ENCODE results near the gene THEMIS. TPM values are rescaled to one million over a fixed set of nuclear protein-coding genes. Genes with fewer than 3 reads are reported as not detected.

The THEMIS gene
- polyA plus RNA-seq, 1 donor from 2014 or later: not detected

DNA sequence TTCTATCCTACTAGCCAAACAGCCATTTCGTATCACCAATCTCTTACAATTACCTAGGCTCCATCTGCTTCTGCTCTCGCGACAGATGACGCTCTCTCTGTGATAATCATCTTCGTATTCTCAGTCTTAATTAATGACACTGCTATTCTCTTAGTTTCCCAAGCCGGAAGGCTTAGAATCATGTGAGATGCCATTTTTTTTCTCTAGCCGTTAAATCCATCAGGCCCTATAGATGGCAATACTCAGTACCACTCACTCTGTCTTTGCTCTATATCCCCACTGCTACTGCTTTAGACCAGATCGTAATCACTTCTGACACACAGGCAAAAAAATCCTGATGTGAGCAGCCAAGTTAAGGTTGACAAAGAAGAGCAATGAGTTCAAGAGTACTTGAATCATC is 2.1 kb upstream of the THEMIS start:
- TF ChIP-seq MXI1 (conservative IDR thresholded peaks at IDR 0.05; ENCODE audit: poor library complexity, severe bottlenecking) (no peak), RAD21 (conservative IDR thresholded peaks at IDR 0.05) (no peak), POLR2AphosphoS5 (IDR thresholded peaks at IDR 0.05) (no peak), EP300 (conservative IDR thresholded peaks at IDR 0.05; ENCODE audit: poor library complexity, severe bottlenecking) (no peak), SMC3 (conservative IDR thresholded peaks at IDR 0.05; ENCODE audit: poor library complexity) (no peak), EZH2 (IDR thresholded peaks at IDR 0.05; ENCODE audit: borderline replicate concordance, insufficient read depth, low read length, poor library complexity, severe bottlenecking) (no peak), TAF1 (IDR thresholded peaks at IDR 0.05; ENCODE audit: low read depth) (no peak)
- TF ChIP-seq, protein P1, sequence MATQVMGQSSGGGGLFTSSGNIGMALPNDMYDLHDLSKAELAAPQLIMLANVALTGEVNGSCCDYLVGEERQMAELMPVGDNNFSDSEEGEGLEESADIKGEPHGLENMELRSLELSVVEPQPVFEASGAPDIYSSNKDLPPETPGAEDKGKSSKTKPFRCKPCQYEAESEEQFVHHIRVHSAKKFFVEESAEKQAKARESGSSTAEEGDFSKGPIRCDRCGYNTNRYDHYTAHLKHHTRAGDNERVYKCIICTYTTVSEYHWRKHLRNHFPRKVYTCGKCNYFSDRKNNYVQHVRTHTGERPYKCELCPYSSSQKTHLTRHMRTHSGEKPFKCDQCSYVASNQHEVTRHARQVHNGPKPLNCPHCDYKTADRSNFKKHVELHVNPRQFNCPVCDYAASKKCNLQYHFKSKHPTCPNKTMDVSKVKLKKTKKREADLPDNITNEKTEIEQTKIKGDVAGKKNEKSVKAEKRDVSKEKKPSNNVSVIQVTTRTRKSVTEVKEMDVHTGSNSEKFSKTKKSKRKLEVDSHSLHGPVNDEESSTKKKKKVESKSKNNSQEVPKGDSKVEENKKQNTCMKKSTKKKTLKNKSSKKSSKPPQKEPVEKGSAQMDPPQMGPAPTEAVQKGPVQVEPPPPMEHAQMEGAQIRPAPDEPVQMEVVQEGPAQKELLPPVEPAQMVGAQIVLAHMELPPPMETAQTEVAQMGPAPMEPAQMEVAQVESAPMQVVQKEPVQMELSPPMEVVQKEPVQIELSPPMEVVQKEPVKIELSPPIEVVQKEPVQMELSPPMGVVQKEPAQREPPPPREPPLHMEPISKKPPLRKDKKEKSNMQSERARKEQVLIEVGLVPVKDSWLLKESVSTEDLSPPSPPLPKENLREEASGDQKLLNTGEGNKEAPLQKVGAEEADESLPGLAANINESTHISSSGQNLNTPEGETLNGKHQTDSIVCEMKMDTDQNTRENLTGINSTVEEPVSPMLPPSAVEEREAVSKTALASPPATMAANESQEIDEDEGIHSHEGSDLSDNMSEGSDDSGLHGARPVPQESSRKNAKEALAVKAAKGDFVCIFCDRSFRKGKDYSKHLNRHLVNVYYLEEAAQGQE (IDR thresholded peaks at IDR 0.05; ENCODE audit: borderline replicate concordance): no peak
- H3F3A ChIP-seq (ENCODE audit: insufficient read depth, low read length, poor library complexity, severe bottlenecking): no peaks in the 10 kb centered on the region
- H3K9me2 ChIP-seq (ENCODE audit: insufficient read depth, low read length): no peaks in the 10 kb centered on the region
- H3K27me3 ChIP-seq (ENCODE audit: insufficient read depth, low read depth, low read length): no peaks in the 10 kb centered on the region
- H2AFZ ChIP-seq (ENCODE audit: low read depth, low read length): no peak overlapping the region
- no peaks in the 10 kb centered on the region for H3K9me3 ChIP-seq (ENCODE audit: low read length)
- H3K9ac ChIP-seq (ENCODE audit: low read length): no peak overlapping the region
- no peak overlapping the region for H3K4me3 ChIP-seq (ENCODE audit: low read length)
- H3K36me3 ChIP-seq (ENCODE audit: insufficient read depth, low read length): no peaks in the 10 kb centered on the region
- H3K4me2 ChIP-seq (ENCODE audit: low read length): no peak overlapping the region
- no peaks in the 10 kb centered on the region for H3K79me2 ChIP-seq (replicated peaks; ENCODE audit: insufficient read depth, low read length)
- H4K20me1 ChIP-seq (ENCODE audit: insufficient read depth): no peaks in the 10 kb centered on the region
- H3K27ac ChIP-seq (ENCODE audit: low read length): no peak overlapping the region

DNA sequence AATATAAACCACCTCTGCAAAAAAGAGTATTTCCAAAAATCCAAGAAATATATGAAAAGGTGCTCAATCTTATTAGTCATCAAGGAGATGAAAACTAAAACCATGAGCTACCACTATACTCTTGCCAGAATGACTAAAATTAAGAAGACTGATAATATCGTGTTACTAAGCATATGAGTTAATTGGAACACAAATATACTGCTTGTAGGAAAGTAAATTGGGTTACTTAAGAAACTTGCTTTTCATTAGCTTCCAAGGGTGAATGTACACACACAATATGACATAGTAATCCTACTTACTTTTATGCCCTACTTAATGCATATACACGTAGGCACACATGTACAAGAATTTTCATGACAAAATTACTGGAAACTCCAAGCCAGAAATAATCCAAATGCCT is 3.4 kb downstream of the THEMIS start:
- H3K4me2 ChIP-seq (ENCODE audit: low read length): no peak overlapping the region

More for the DNA sequence above, 3.4 kb downstream of the THEMIS start:
- Histone ChIP-seq H3K27ac (ENCODE audit: low read length) (no peak overlapping the region), H2AFZ (ENCODE audit: low read depth, low read length) (no peak overlapping the region), H4K20me1 (ENCODE audit: insufficient read depth) (no peaks in the 10 kb centered on the region), H3K9me3 (ENCODE audit: low read length) (no peaks in the 10 kb centered on the region), H3K36me3 (ENCODE audit: insufficient read depth, low read length) (no peaks in the 10 kb centered on the region), H3F3A (ENCODE audit: insufficient read depth, low read length, poor library complexity, severe bottlenecking) (no peaks in the 10 kb centered on the region), H3K79me2 (replicated peaks; ENCODE audit: insufficient read depth, low read length) (no peaks in the 10 kb centered on the region), H3K9me2 (ENCODE audit: insufficient read depth, low read length) (no peaks in the 10 kb centered on the region), H3K4me3 (ENCODE audit: low read length) (no peak overlapping the region), H3K9ac (ENCODE audit: low read length) (no peak overlapping the region), H3K27me3 (ENCODE audit: insufficient read depth, low read depth, low read length) (no peaks in the 10 kb centered on the region)
- TF ChIP-seq MXI1 (conservative IDR thresholded peaks at IDR 0.05; ENCODE audit: poor library complexity, severe bottlenecking) (no peak), POLR2AphosphoS5 (IDR thresholded peaks at IDR 0.05) (no peak), EP300 (conservative IDR thresholded peaks at IDR 0.05; ENCODE audit: poor library complexity, severe bottlenecking) (no peak), EZH2 (IDR thresholded peaks at IDR 0.05; ENCODE audit: borderline replicate concordance, insufficient read depth, low read length, poor library complexity, severe bottlenecking) (no peak), RAD21 (conservative IDR thresholded peaks at IDR 0.05) (no peak), SMC3 (conservative IDR thresholded peaks at IDR 0.05; ENCODE audit: poor library complexity) (no peak), TAF1 (IDR thresholded peaks at IDR 0.05; ENCODE audit: low read depth) (no peak)
- TF ChIP-seq, protein P2, sequence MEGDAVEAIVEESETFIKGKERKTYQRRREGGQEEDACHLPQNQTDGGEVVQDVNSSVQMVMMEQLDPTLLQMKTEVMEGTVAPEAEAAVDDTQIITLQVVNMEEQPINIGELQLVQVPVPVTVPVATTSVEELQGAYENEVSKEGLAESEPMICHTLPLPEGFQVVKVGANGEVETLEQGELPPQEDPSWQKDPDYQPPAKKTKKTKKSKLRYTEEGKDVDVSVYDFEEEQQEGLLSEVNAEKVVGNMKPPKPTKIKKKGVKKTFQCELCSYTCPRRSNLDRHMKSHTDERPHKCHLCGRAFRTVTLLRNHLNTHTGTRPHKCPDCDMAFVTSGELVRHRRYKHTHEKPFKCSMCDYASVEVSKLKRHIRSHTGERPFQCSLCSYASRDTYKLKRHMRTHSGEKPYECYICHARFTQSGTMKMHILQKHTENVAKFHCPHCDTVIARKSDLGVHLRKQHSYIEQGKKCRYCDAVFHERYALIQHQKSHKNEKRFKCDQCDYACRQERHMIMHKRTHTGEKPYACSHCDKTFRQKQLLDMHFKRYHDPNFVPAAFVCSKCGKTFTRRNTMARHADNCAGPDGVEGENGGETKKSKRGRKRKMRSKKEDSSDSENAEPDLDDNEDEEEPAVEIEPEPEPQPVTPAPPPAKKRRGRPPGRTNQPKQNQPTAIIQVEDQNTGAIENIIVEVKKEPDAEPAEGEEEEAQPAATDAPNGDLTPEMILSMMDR (IDR thresholded peaks at IDR 0.05; ENCODE audit: poor library complexity, severe bottlenecking): no peak
- TF ChIP-seq, protein P1 (IDR thresholded peaks at IDR 0.05; ENCODE audit: borderline replicate concordance): no peak

All from neural cell (in vitro differentiated cells).